ENCODE results near the gene ABL1. TPM values are rescaled to one million over a fixed set of nuclear protein-coding genes. Genes with fewer than 3 reads are reported as not detected.

The ABL1 gene
- total and polyA plus RNA-seq, 7 donors: 24.5 to 127 (median 69.6) TPM

GRCh38 chr9:130862217-130862616, 27.2 kb downstream of the ABL1 start:
- DNase-seq: no peak
- TF ChIP-seq EP300 (IDR thresholded peaks at IDR 0.05): no peak
- peak in 1 of 4 donors; percentile 52 for TF ChIP-seq POLR2AphosphoS5 (IDR thresholded peaks at IDR 0.05)
- Histone ChIP-seq H3K36me3 (peaks cover 0 to 57% (median 21%) of the 10 kb centered on the region in 4 donors), H3K4me1 (peaks cover 0 to 99% (median 90%) of the 10 kb centered on the region in 4 donors), H3K27me3 (no peaks in the 10 kb centered on the region), H3K9me3 (no peaks in the 10 kb centered on the region), H3K27ac (peak overlapping the region; percentile 82 to 95 (median 87)), H3K4me3 (no peak overlapping the region)
- WGBS, 2 donors: 87 to 91% methylated on average over 8 of the region's 8 CpGs
- intact Hi-C loops (cut with DNase I): loop anchor here (10.0 kb wide), 1 partner anchor 417 kb away; the partner anchor contains the start of gene ASS1

DNA sequence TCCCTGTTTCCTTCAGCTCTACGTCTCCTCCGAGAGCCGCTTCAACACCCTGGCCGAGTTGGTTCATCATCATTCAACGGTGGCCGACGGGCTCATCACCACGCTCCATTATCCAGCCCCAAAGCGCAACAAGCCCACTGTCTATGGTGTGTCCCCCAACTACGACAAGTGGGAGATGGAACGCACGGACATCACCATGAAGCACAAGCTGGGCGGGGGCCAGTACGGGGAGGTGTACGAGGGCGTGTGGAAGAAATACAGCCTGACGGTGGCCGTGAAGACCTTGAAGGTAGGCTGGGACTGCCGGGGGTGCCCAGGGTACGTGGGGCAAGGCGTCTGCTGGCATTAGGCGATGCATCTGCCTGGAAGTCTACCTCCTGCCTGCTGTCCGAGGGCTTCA, 27.7 kb downstream of the ABL1 start:
- WGBS, 2 donors: 85 to 93% methylated on average over 23 of the region's 23 CpGs
- Histone ChIP-seq H3K4me3 (no peak overlapping the region), H3K36me3 (peaks cover 0 to 55% (median 20%) of the 10 kb centered on the region in 4 donors), H3K4me1 (peaks cover 0 to 99% (median 90%) of the 10 kb centered on the region in 4 donors), H3K27me3 (no peaks in the 10 kb centered on the region), H3K9me3 (no peaks in the 10 kb centered on the region), H3K27ac (peak overlapping the region; percentile 82 to 95 (median 87))
- TF ChIP-seq POLR2AphosphoS5 (IDR thresholded peaks at IDR 0.05): peak in 2 of 4 donors; percentile 31 to 49
- TF ChIP-seq, protein P1, sequence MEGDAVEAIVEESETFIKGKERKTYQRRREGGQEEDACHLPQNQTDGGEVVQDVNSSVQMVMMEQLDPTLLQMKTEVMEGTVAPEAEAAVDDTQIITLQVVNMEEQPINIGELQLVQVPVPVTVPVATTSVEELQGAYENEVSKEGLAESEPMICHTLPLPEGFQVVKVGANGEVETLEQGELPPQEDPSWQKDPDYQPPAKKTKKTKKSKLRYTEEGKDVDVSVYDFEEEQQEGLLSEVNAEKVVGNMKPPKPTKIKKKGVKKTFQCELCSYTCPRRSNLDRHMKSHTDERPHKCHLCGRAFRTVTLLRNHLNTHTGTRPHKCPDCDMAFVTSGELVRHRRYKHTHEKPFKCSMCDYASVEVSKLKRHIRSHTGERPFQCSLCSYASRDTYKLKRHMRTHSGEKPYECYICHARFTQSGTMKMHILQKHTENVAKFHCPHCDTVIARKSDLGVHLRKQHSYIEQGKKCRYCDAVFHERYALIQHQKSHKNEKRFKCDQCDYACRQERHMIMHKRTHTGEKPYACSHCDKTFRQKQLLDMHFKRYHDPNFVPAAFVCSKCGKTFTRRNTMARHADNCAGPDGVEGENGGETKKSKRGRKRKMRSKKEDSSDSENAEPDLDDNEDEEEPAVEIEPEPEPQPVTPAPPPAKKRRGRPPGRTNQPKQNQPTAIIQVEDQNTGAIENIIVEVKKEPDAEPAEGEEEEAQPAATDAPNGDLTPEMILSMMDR (IDR thresholded peaks at IDR 0.05): no peak
- DNase-seq: peak; percentile 78
- intact Hi-C loops (cut with DNase I): loop anchor here (1.0 to 10.0 kb wide), 3 partner anchors 91 to 418 kb away; partner anchors contain the start of gene ASS1

DNA sequence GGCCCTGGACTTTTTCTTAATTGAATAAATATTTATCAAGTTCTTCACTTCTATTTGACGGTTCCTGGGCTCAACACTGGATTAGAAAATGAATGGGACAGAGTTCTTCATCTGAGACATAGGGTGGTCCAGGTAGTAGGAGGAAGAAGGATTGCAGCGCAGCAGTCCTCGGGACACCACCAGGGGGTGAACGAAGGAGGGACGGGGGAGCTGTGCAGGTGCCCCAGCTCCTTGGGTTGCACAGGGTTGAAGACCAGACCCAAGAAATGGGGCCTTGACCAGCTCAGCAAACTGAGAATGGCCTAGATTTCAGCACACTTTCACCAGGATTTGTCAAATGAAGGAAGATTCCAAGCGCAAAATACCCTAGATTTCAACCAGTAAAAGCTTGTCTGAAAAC, 29.5 kb downstream of the ABL1 start:
- no peaks in the 10 kb centered on the region for H3K27me3 ChIP-seq
- DNase-seq: no peak
- no peak overlapping the region for H3K4me3 ChIP-seq
- intact Hi-C loops (cut with DNase I): loop anchor here (10.0 kb wide), 1 partner anchor 420 kb away; the partner anchor contains the start of gene ASS1
- WGBS, 2 donors: 81 to 87% methylated on average over 6 of the region's 6 CpGs
- H3K4me1 ChIP-seq: peaks cover 0 to 98% (median 90%) of the 10 kb centered on the region in 4 donors
- no peaks in the 10 kb centered on the region for H3K9me3 ChIP-seq
- TF ChIP-seq, protein P1 (IDR thresholded peaks at IDR 0.05): no peak
- TF ChIP-seq POLR2AphosphoS5 (IDR thresholded peaks at IDR 0.05) (no peak), POLR2A (IDR thresholded peaks at IDR 0.05) (no peak), EP300 (IDR thresholded peaks at IDR 0.05) (no peak)
- H3K36me3 ChIP-seq: peaks cover 0 to 64% (median 20%) of the 10 kb centered on the region in 4 donors
- peak overlapping the region; percentile 39 to 95 (median 87) for H3K27ac ChIP-seq

GRCh38 chr9:130865921-130866320, 30.9 kb downstream of the ABL1 start:
- no peak for DNase-seq
- intact Hi-C loops (cut with DNase I): loop anchor here (2.0 to 10.0 kb wide), 3 partner anchors 76 to 421 kb away; partner anchors contain the start of gene ASS1
- Histone ChIP-seq H3K4me3 (no peak overlapping the region), H3K9me3 (no peaks in the 10 kb centered on the region), H3K27ac (peak overlapping the region in 3 of 4 donors; percentile 85 to 95 (median 89)), H3K27me3 (no peaks in the 10 kb centered on the region), H3K4me1 (peaks cover 0 to 98% (median 90%) of the 10 kb centered on the region in 4 donors), H3K36me3 (peaks cover 0 to 72% (median 22%) of the 10 kb centered on the region in 4 donors)
- WGBS, 2 donors: 95 to 98% methylated on average over 3 of the region's 3 CpGs
- TF ChIP-seq, protein P1 (IDR thresholded peaks at IDR 0.05): no peak
- TF ChIP-seq POLR2A (IDR thresholded peaks at IDR 0.05) (no peak), EP300 (IDR thresholded peaks at IDR 0.05) (no peak), POLR2AphosphoS5 (IDR thresholded peaks at IDR 0.05) (no peak)

DNA sequence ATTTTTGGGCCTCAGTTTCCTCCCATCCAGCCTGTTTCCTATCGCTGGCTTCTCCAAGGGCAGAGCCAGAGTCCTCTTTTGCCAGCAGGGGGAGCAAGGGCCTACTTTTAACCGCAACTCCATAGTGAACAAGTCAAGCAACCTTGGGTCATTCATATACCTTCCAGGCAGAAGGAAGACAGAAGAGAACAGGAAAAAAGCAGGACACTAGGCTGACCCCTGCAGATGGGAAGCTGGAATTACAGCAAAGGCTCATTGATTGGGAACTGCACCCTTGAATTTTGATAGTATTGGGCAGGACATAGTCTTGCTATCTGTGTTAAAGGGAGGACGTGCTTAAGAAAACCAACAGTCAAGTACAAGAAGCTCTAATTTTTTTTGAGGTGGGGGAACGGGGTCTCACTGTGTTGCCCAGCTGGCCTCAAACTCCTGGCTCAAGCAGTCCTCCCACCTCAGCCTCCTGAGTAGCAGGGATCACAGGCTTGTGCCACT, 31.5 kb downstream of the ABL1 start:
- no peaks in the 10 kb centered on the region for H3K27me3 ChIP-seq
- WGBS, 2 donors: 31 to 47% methylated on average over 4 of the region's 4 CpGs
- H3K4me3 ChIP-seq: no peak overlapping the region
- peaks cover 0 to 98% (median 89%) of the 10 kb centered on the region in 4 donors for H3K4me1 ChIP-seq
- TF ChIP-seq POLR2AphosphoS5 (IDR thresholded peaks at IDR 0.05) (peak in 2 of 4 donors; percentile 11 to 21), POLR2A (IDR thresholded peaks at IDR 0.05) (no peak)
- TF ChIP-seq, protein P1 (IDR thresholded peaks at IDR 0.05): peak in 3 of 4 experiments; percentile 79 to 87 (median 86)
- H3K9me3 ChIP-seq: no peaks in the 10 kb centered on the region
- peak overlapping the region in 3 of 4 donors; percentile 50 to 95 (median 89) for H3K27ac ChIP-seq
- intact Hi-C loops (cut with DNase I): loop anchor here (2.0 to 10.0 kb wide), 3 partner anchors 76 to 422 kb away; partner anchors contain the start of gene ASS1
- peak; percentile 82 for DNase-seq
- H3K36me3 ChIP-seq: peaks cover 0 to 77% (median 22%) of the 10 kb centered on the region in 4 donors

All from sigmoid colon (tissue), 7 donors.